Lung (tissue), 12 donors: ENCODE results near the gene CD247. TPM values are rescaled to one million over a fixed set of nuclear protein-coding genes. Genes with fewer than 3 reads are reported as not detected.

Experiments used
- ATAC-seq: fragments of 200-7000 bp; cut with Tn5 transposase; one replicate; pipeline ENCODE4 v1.9.1; 2020; ENCODE audit warnings: moderate number of reproducible peaks; ENCODE audit not compliant: insufficient read depth, low FRiP score
- DNase-seq, 3 donors: peaks; one replicate each; pipeline ENCODE4 v3.0.0-alpha.2; 2013 to 2017
- H3K27ac ChIP-seq, 2 donors: one replicate each; pipeline ENCODE4 v1.5.1; 2013; ENCODE audit warnings: mild to moderate bottlenecking in 2 of 2, moderate library complexity in 2 of 2, control low read depth in 1 of 2, inconsistent platforms in 1 of 2, low read depth in 1 of 2, low read length in 1 of 2
- H3K27me3 ChIP-seq, 3 donors: one replicate each; pipeline ENCODE4 v1.5.1; 2013; ENCODE audit warnings: low read length in 2 of 3; ENCODE audit not compliant: control insufficient read depth in 3 of 3, insufficient read depth in 3 of 3
- H3K36me3 ChIP-seq, 4 donors: one replicate each; pipeline ENCODE4 v1.5.1; 2013; ENCODE audit warnings: low read length in 4 of 4, mild to moderate bottlenecking in 1 of 4, moderate library complexity in 1 of 4; ENCODE audit not compliant: control insufficient read depth in 4 of 4, insufficient read depth in 4 of 4
- H3K4me1 ChIP-seq, 5 donors: one replicate each; pipeline ENCODE4 v1.5.1; 2013; ENCODE audit warnings: low read length in 5 of 5, mild to moderate bottlenecking in 2 of 5, moderate library complexity in 1 of 5; ENCODE audit not compliant: control insufficient read depth in 5 of 5, insufficient read depth in 5 of 5
- H3K4me3 ChIP-seq: one replicate; pipeline ENCODE4 v1.5.1; 2013; ENCODE audit warnings: mild to moderate bottlenecking, control low read depth, moderate library complexity
- H3K9ac ChIP-seq, 2 donors: one replicate each; pipeline ENCODE4 v1.5.1; 2013; ENCODE audit warnings: low read length in 2 of 2, control low read depth in 1 of 2; ENCODE audit not compliant: insufficient read depth in 1 of 2
- H3K9me3 ChIP-seq, 4 donors: one replicate each; pipeline ENCODE4 v1.5.1; 2013; ENCODE audit warnings: low read length in 3 of 4, mild to moderate bottlenecking in 1 of 4, moderate library complexity in 1 of 4; ENCODE audit not compliant: control insufficient read depth in 4 of 4, insufficient read depth in 3 of 4
- WGBS, 2 donors: extraction: QIAGEN DNeasy Blood & Tissue Kit; methylation state at CpG; one replicate each; pipeline ENCODE4 v1.1.7; 2013; 5-methylcytosine and 5-hydroxymethylcytosine counted together
- polyA plus RNA-seq, 2 donors: library from polyadenylated mRNA; stranded (reverse); fragments of 200-250 nt; gene quantifications; one replicate each; pipeline ENCODE4 v1.2.1, GENCODE V29; 2013
- total RNA-seq, 2 donors: library from RNA; depleted of rRNA in 1 of 2; stranded (reverse); fragments of >200 nt in 1 of 2; gene quantifications; one replicate each; pipeline ENCODE4 v1.2.1, GENCODE V29; 2014 to 2021
- TF ChIP-seq, protein P1 (sequence below): IDR thresholded peaks from 2 replicates; pipeline ENCODE4 v1.5.1; 2012; ENCODE audit warnings: mild to moderate bottlenecking; ENCODE audit errors: control extremely low read depth, extremely low read depth
- donor health status: control.
- donor health status: control.
- donor health status: Bipolar disorder and iron deficiency.
- donor health status: healthy.
- donor health status: DM: yes; HTN: yes; CAD: no.

The CD247 gene
- total and polyA plus RNA-seq, 4 donors: 3.4 to 5.9 (median 3.8) TPM

- Histone ChIP-seq H3K27ac (no peak overlapping the region), H3K9ac (no peak overlapping the region), H3K4me3 (no peak overlapping the region), H3K4me1 (peaks cover 0 to 2% (median 0%) of the 10 kb centered on the region in 5 donors), H3K27me3 (no peaks in the 10 kb centered on the region), H3K9me3 (no peaks in the 10 kb centered on the region), H3K36me3 (peaks cover 0 to 4% (median under 1%) of the 10 kb centered on the region in 4 donors)
- TF ChIP-seq, protein P1, sequence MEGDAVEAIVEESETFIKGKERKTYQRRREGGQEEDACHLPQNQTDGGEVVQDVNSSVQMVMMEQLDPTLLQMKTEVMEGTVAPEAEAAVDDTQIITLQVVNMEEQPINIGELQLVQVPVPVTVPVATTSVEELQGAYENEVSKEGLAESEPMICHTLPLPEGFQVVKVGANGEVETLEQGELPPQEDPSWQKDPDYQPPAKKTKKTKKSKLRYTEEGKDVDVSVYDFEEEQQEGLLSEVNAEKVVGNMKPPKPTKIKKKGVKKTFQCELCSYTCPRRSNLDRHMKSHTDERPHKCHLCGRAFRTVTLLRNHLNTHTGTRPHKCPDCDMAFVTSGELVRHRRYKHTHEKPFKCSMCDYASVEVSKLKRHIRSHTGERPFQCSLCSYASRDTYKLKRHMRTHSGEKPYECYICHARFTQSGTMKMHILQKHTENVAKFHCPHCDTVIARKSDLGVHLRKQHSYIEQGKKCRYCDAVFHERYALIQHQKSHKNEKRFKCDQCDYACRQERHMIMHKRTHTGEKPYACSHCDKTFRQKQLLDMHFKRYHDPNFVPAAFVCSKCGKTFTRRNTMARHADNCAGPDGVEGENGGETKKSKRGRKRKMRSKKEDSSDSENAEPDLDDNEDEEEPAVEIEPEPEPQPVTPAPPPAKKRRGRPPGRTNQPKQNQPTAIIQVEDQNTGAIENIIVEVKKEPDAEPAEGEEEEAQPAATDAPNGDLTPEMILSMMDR: no peak
- 92 to 94% methylated on average over 4 of the region's 4 CpGs for WGBS, 2 donors
- ATAC-seq: no peak
- DNase-seq: no peak
Measured at GRCh38 chr1:167426716-167427115, 91.6 kb downstream of the CD247 start.

- H3K36me3 ChIP-seq: peaks cover 0 to 4% (median under 1%) of the 10 kb centered on the region in 4 donors
- H3K27ac ChIP-seq: no peak overlapping the region
- WGBS, 2 donors: 94 to 95% methylated on average over 7 of the region's 7 CpGs
- DNase-seq (no peak), ATAC-seq (no peak)
- H3K4me1 ChIP-seq: peaks cover 0 to 2% (median 0%) of the 10 kb centered on the region in 5 donors
- no peak overlapping the region for H3K4me3 ChIP-seq
- no peaks in the 10 kb centered on the region for H3K9me3 ChIP-seq
- TF ChIP-seq, protein P1: no peak
- H3K27me3 ChIP-seq: no peaks in the 10 kb centered on the region
- H3K9ac ChIP-seq: no peak overlapping the region
Measured at GRCh38 chr1:167425482-167425881, 92.8 kb downstream of the CD247 start.

- Histone ChIP-seq H3K4me3 (no peak overlapping the region), H3K27me3 (no peaks in the 10 kb centered on the region), H3K36me3 (peaks cover 0 to 7% (median under 1%) of the 10 kb centered on the region in 4 donors), H3K27ac (no peak overlapping the region), H3K4me1 (peaks cover 0 to 2% (median 0%) of the 10 kb centered on the region in 5 donors), H3K9ac (no peak overlapping the region), H3K9me3 (no peaks in the 10 kb centered on the region)
- WGBS, 2 donors: 84 to 87% methylated on average over 15 of the region's 15 CpGs
- TF ChIP-seq, protein P1: no peak
- DNase-seq (peak in 2 of 3 donors; percentile 22 to 51), ATAC-seq (no peak)
Measured at GRCh38 chr1:167423684-167424619, 94.4 kb downstream of the CD247 start.
